DND-41 (cell line): Measurements from ENCODE around the gene SUMO2.
"Not testable (repeated sequence)": the region's sequence is repeated elsewhere in the genome, so short reads cannot be mapped to it uniquely, and the experiment has no call there.

Experiments
- ATAC-seq: fragments of 200-7000 bp; cut with Tn5 transposase; 3 replicates; pipeline ENCODE4 v1.9.1; 2021; ENCODE audit warnings: low read depth; ENCODE audit not compliant: insufficient read depth
- DNase-seq: peaks from one replicate; pipeline ENCODE4 v3.0.0-alpha.2; 2020
- H2AFZ ChIP-seq: 2 replicates; pipeline ENCODE4 v1.6.0; 2012; ENCODE audit warnings: low read depth, low read length
- H3K27ac ChIP-seq: 2 replicates; pipeline ENCODE4 v1.5.1; 2012; ENCODE audit warnings: low read length, inconsistent platforms
- H3K27me3 ChIP-seq: fragments of 200-600 bp; sonication (generic); 2 replicates; pipeline ENCODE4 v1.6.0; 2012; ENCODE audit warnings: low read length, mild to moderate bottlenecking, inconsistent platforms; ENCODE audit not compliant: insufficient read depth, poor library complexity
- H3K36me3 ChIP-seq: 2 replicates; pipeline ENCODE4 v1.5.1; 2012; ENCODE audit warnings: low read length, inconsistent platforms; ENCODE audit not compliant: insufficient read depth
- H3K4me1 ChIP-seq: 2 replicates; pipeline ENCODE4 v1.5.1; 2012; ENCODE audit warnings: mild to moderate bottlenecking, low read length; ENCODE audit not compliant: insufficient read depth
- H3K4me2 ChIP-seq: 2 replicates; pipeline ENCODE4 v1.6.0; 2012; ENCODE audit warnings: mild to moderate bottlenecking, moderate library complexity, low read length, inconsistent platforms; ENCODE audit not compliant: insufficient read depth
- H3K4me3 ChIP-seq, 2 experiments: fragments of 200-600 bp in 1 of 2; shearing (Covaris generic) in 1 of 2; 2 replicates each; pipeline ENCODE4 v1.5.1; 2012 to 2016; ENCODE audit warnings: inconsistent platforms in 2 of 2, low read length in 2 of 2, mild to moderate bottlenecking in 2 of 2, low read depth in 1 of 2, moderate library complexity in 1 of 2
- H3K79me2 ChIP-seq: 2 replicates; pipeline ENCODE4 v1.6.0; 2012; ENCODE audit warnings: low read length, inconsistent platforms; ENCODE audit not compliant: insufficient read depth
- H3K9ac ChIP-seq: 2 replicates; pipeline ENCODE4 v1.6.0; 2012; ENCODE audit warnings: low read depth, mild to moderate bottlenecking, inconsistent platforms, low read length, moderate library complexity
- H3K9me3 ChIP-seq: 2 replicates; pipeline ENCODE4 v1.5.1; 2012; ENCODE audit warnings: low read length, moderate library complexity, mild to moderate bottlenecking, inconsistent platforms; ENCODE audit not compliant: insufficient read depth, severe bottlenecking
- H4K20me1 ChIP-seq: 2 replicates; pipeline ENCODE4 v1.6.0; 2012; ENCODE audit warnings: low read length; ENCODE audit not compliant: insufficient read depth
- CTCF ChIP-seq: IDR thresholded peaks from 2 replicates; pipeline ENCODE4 v1.5.1; 2012; ENCODE audit warnings: borderline replicate concordance, low read length, moderate library complexity, mild to moderate bottlenecking; ENCODE audit not compliant: poor library complexity, severe bottlenecking; ENCODE audit errors: extremely low read depth
- EZH2 ChIP-seq: IDR thresholded peaks from 3 replicates; pipeline ENCODE4 v1.6.1; 2012; ENCODE audit warnings: borderline replicate concordance, low read depth, mild to moderate bottlenecking, moderate library complexity, low read length, inconsistent platforms; ENCODE audit not compliant: severe bottlenecking

SUMO2 gene

DNA sequence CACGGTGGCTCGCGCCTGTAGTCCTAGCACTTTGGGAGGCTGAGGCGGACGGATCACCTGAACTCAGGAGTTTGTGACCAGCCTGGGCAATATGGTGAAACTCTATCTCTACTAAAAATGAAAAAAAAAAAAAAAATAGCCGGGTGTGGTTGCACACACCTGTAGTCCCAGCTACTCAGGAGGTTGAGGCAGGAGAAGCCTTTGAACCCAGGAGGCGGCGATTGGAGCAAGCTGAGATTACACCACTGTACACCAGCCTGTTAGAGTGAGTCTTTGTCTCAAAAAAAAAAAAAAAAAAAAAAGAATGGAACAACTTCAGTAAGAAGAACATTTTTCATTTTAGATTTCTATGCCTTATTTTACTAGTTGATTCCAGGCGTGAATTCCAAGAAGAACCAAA is 25.4 kb upstream of the SUMO2 start:
- Histone ChIP-seq H3K79me2 (peaks cover 77% of the 10 kb centered on the region), H3K4me1 (peaks cover 28% of the 10 kb centered on the region), H3K9ac (no peak overlapping the region), H3K4me2 (peak overlapping the region; percentile 77), H3K36me3 (peaks cover 48% of the 10 kb centered on the region), H4K20me1 (peaks cover 4% of the 10 kb centered on the region; the same call in 1 of the 2 replicates), H3K27me3 (no peaks in the 10 kb centered on the region), H2AFZ (no peak overlapping the region), H3K4me3 (no peak overlapping the region; a peak in 1 of 4 replicates), H3K9me3 (no peaks in the 10 kb centered on the region), H3K27ac (no peak overlapping the region)
- ATAC-seq: no peak
- TF ChIP-seq EZH2: no peak
- TF ChIP-seq CTCF: no peak
- no peak for DNase-seq

GRCh38 chr17:75207760-75208159 is 25.0 kb upstream of the SUMO2 start:
- Histone ChIP-seq H3K4me1 (peaks cover 28% of the 10 kb centered on the region), H3K79me2 (peaks cover 74% of the 10 kb centered on the region), H3K36me3 (peaks cover 44% of the 10 kb centered on the region), H4K20me1 (peaks cover 4% of the 10 kb centered on the region; the same call in 1 of the 2 replicates), H3K27ac (no peak overlapping the region), H3K9ac (no peak overlapping the region), H2AFZ (no peak overlapping the region), H3K4me3 (no peak overlapping the region; a peak in 1 of 4 replicates), H3K9me3 (no peaks in the 10 kb centered on the region), H3K27me3 (no peaks in the 10 kb centered on the region), H3K4me2 (peak overlapping the region; percentile 77)
- no peak for TF ChIP-seq EZH2
- DNase-seq (no peak), ATAC-seq (no peak)

DNA sequence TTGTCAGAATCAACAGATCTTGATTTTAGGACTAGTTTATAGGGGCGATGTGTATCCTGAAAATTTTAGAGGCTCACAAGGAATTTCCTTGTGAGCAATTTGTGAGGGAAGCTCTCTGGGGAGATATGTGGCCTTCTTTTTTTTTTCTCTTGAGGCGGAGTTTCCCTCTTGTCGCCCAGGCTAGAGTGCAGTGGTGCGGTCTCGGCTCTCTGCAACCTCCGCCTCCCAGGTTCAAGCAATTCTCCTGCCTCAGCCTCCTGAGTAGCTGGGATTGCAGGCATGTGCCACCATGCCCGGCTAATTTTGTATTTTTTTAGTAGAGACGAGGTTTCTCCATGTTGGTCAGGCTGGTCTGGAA is 24.3 kb upstream of the SUMO2 start:
- H3K9ac ChIP-seq: peak overlapping the region; percentile 88
- peaks cover 28% of the 10 kb centered on the region for H3K4me1 ChIP-seq
- not testable (repeated sequence) for H3K9me3 ChIP-seq, H3K27ac ChIP-seq, ATAC-seq, H2AFZ ChIP-seq, DNase-seq, H3K27me3 ChIP-seq, H4K20me1 ChIP-seq
- H3K4me3 ChIP-seq: peak overlapping the region; percentile 84; a peak in 3 of 4 replicates
- peaks cover 69% of the 10 kb centered on the region for H3K79me2 ChIP-seq
- peak overlapping the region; percentile 77 for H3K4me2 ChIP-seq
- H3K36me3 ChIP-seq: peaks cover 36% of the 10 kb centered on the region

DNA sequence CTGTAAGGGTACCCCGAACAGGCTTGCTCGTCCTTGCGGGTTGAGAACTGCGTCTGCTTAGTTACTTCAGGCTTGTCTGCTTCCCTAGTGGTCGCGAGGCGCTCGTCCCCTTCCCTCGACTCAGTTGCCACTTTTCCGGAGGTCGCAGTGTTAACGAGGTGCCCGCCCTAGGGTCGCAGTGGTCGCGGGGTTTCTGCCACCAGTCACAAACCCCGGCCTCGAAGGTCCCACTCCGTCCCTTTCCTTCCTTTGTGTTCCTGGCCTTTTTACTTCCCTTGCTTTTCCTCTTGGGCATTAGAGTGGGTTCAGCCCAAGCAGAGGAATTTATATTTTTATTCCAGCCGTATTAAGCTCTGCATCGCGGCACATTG is 23.0 kb upstream of the SUMO2 start:
- Histone ChIP-seq H2AFZ (peak overlapping the region; percentile 93), H3K9ac (peak overlapping the region; percentile 88), H3K9me3 (no peaks in the 10 kb centered on the region), H3K4me3 (peak overlapping the region; percentile 84), H3K36me3 (peaks cover 25% of the 10 kb centered on the region), H3K27ac (peak overlapping the region; percentile 91), H4K20me1 (peaks cover 4% of the 10 kb centered on the region; the same call in 1 of the 2 replicates), H3K4me1 (peaks cover 28% of the 10 kb centered on the region), H3K4me2 (peak overlapping the region; percentile 77), H3K27me3 (no peaks in the 10 kb centered on the region), H3K79me2 (peaks cover 66% of the 10 kb centered on the region)
- DNase-seq: no peak
- no peak; the same call in 1 of the 3 replicates for ATAC-seq
- TF ChIP-seq CTCF: peak; percentile 25
- TF ChIP-seq EZH2: no peak
